GM21528 (cell line): ENCODE results near the gene CFAP45.

ENCODE experiments used
- ATAC-seq: cut with Tn5 transposase; IDR thresholded peaks from one replicate; pipeline ENCODE4 v1.9.1; 2021; ENCODE audit warnings: mild to moderate bottlenecking, moderate library complexity; ENCODE audit not compliant: unreplicated experiment, low FRiP score

The CFAP45 gene

GRCh38 chr1:159937054-159937750 lies 37.2 kb upstream of the CFAP45 start:
- no peak for ATAC-seq

DNA sequence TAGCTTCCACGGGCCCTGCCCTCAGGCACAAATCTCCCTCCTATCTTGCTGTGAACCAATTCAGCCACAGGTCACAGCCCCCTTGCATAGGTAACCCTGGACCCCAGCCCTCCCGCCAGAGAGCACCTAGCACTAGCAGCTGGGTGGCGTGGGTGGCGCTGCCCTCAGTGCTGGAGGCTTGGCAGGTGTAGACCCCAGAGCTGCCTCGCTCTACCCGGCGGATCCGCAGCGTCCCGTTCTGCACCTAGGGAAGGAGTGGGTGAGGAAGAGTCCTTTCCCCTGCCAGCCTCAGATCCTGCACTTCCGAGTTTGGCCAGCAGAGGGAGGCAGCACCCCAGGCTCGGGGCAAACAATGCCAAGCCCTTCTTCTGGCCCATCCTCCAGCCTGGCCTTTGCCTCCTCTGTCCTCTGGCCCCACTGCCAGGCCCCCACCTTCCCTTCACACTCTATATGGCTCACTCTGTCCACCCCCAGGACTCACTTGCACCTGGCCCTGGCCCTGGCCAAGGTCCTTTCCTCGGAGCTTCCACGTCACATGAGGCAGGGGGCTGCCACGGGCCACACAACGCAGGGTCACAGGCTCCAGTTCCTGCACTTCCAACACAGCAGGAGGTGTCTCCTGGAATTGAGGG lies 36.4 kb upstream of the CFAP45 start:
- ATAC-seq: no peak

DNA sequence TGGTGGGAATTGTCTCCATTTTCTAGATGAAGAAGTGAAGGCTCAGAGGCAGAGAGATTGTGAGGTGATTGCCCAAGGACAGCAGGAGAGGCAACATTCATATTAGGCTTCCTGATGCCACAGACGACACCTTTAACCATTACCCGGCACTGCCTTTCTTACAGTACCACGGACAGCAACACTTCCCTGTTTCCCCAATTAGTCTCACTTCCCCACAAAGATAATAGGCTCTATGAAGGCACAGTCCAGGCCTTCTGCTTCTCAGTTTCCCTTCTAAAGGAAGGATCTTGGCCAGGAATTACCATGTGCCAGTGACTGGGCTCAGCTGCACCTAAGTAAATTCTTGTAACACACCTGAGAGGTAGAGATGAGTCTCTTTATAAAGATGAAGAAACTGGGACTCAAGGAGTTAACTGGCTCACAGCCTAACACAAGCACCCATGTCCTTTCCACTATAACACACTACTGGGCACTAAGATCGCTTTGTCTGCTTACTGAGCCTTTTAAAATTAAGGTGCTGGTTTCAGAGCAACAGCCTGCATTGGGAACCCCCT lies 35.8 kb upstream of the CFAP45 start:
- no peak for ATAC-seq

DNA sequence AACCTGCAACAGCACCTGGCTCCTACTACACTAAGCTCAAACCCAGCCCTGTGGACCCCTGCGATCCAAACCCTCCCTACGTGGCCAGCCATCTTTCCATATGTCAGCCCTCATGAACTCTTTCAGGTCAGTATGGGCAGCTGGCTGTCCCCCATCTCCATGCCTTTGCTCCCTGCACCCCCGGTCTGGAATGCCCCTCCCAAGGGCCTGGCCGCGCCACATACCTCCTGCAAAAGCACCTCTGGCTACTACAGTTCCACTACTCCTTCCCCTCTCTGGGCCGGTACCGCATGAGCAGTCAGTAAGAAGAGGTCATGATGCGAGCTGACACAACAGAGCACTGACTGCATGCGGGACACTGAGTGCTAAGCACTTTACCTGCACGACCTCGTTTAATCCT lies 35.3 kb upstream of the CFAP45 start:
- no peak for ATAC-seq

- no peak for ATAC-seq
Observed at GRCh38 chr1:159934136-159935039, 34.4 kb upstream of the CFAP45 start.

DNA sequence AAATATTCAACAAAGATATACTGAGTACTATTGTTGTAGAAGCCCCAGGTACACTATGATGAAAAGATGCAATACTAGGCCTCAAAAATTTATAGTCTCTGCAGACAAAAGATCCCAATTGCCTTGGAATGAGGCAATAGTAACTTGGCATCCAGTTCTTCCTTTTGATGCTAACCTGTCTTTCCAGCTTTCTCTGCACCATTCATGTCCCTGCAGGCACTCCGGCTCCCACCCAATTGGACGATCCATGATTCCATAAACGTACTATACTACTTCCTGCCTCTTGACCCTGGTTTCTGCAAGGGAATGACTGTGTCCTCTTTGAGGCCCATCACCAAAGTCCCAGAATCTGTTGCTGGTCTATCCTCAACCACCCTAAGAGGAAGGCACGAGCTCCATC lies 33.4 kb upstream of the CFAP45 start:
- ATAC-seq: no peak

- no peak for ATAC-seq
Observed at GRCh38 chr1:159932296-159933285, 32.6 kb upstream of the CFAP45 start.

- no peak for ATAC-seq
Observed at GRCh38 chr1:159931795-159932173, 31.8 kb upstream of the CFAP45 start.

DNA sequence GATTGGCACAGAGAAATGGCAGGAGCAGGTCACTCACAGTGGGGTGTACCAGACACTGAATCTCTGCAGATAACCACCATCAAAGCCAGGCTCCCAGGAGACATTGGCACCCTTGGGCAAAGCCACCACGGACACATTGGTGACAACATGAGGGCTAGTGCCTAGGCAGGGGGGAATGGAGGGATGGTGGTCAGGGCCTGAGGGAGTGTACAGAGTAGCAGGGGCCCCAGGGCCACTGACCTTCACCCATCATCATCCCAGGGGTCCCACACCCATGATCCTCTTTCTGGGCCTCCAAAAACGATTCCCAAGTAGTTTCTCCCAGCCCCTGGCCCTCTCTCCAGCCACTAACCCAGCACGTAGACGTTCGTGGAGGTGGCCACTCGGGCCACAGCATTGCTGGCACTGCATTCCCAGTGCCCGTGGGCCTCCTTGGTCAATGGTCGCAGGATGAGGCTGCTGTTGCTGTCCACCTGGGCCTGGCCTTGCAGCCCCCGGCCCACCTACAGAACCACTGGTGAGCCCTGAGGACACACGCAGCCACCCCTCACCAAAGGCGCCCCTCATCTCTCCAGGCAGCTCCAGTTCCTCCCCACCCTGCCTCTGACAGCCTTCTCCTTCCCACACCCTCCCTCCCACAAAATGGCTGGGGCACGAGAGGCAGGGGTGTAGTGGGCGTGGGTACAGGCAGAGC lies 31.3 kb upstream of the CFAP45 start:
- no peak for ATAC-seq

- no peak for ATAC-seq
Observed at GRCh38 chr1:159930634-159931033, 30.7 kb upstream of the CFAP45 start.

- ATAC-seq: no peak
Observed at GRCh38 chr1:159930216-159930615, 30.3 kb upstream of the CFAP45 start.

GRCh38 chr1:159929155-159930051 lies 29.4 kb upstream of the CFAP45 start:
- no peak for ATAC-seq

- ATAC-seq: no peak
Observed at GRCh38 chr1:159928491-159929050, 28.6 kb upstream of the CFAP45 start.

- ATAC-seq: no peak
Observed at GRCh38 chr1:159927849-159928431, 28.0 kb upstream of the CFAP45 start.

- ATAC-seq: no peak
Observed at GRCh38 chr1:159927211-159927848, 27.4 kb upstream of the CFAP45 start.

DNA sequence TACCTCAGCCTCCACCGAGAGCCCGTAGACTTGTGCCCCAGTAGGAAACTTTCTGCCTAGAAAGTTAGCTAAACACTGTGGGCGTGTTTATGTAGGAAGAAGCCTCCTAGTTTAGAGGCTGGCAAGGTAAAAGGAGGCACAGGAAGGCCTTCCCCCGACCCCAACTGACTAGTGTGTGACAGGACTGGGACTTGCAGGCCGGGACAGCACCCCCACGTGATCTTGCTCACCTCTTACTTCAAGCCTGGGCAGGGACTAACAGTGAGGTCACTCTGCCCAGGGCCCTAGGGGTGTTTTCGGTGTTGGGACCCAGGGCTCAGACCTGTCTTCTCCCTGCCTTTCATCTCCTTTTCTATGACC lies 25.7 kb upstream of the CFAP45 start:
- peak; percentile 0 for ATAC-seq
